SK-N-SH (cell line): ENCODE data around the gene MBD6. TPM values are rescaled to one million over a fixed set of nuclear protein-coding genes. Genes with fewer than 3 reads are reported as not detected.
A peak's percentile ranks its signal among the peaks of the same experiment; 100 is the strongest.

Experiments
- CTCF ChIA-PET: fragments of 300-600, 350-600 bp; formaldehyde crosslinking; extraction: SDS; loops from one replicate; lab custom pipeline; 2021; lab: Yijun Ruan, JAX
- POLR2A ChIA-PET: fragments of 350-600 bp; sonication (Branson Sonifier 250); formaldehyde crosslinking; extraction: SDS; loops from one replicate; lab custom pipeline; 2020; ENCODE audit warnings: antibody characterized with exemption, inconsistent platforms; lab: Yijun Ruan, JAX
- DNase-seq: peaks from one replicate; pipeline ENCODE4 v3.0.0; 2012
- H2AFZ ChIP-seq: fragments of 200-600 bp; sonication (generic); 2 replicates; pipeline ENCODE4 v1.8.1; 2016; ENCODE audit warnings: antibody characterized with exemption, mild to moderate bottlenecking, low read depth
- H3F3A ChIP-seq: fragments of 200-600 bp; sonication (generic); replicated peaks from 2 replicates; pipeline ENCODE3; 2016; ENCODE audit warnings: antibody characterized with exemption, mild to moderate bottlenecking; ENCODE audit not compliant: insufficient read depth
- H3K27ac ChIP-seq, 2 experiments: fragments of 200-500 bp in 1 of 2; fragments of 200-600 bp in 1 of 2; sonication (Bioruptor generic) in 1 of 2; sonication (generic), shearing (Covaris generic) in 1 of 2; 2 replicates each; pipeline versions ENCODE4 v1.5.1 to v1.6.1; 2014 to 2016; ENCODE audit warnings: low read depth in 2 of 2, inconsistent platforms in 1 of 2, low read length in 1 of 2, mild to moderate bottlenecking in 1 of 2, mixed read lengths in 1 of 2
- H3K27me3 ChIP-seq: fragments of 200-600 bp; sonication (generic), shearing (Covaris generic); 2 replicates; pipeline ENCODE4 v1.6.1; 2016; ENCODE audit warnings: mixed run types; ENCODE audit not compliant: insufficient read depth
- H3K36me3 ChIP-seq, 2 experiments: fragments of 200-500 bp in 1 of 2; fragments of 200-600 bp in 1 of 2; sonication (Bioruptor generic) in 1 of 2; sonication (generic) in 1 of 2; replicated peaks in 1 of 2; 2 replicates each; pipeline versions ENCODE3 to v1.5.1; 2014 to 2016; ENCODE audit warnings: low read length in 1 of 2, mild to moderate bottlenecking in 1 of 2; ENCODE audit not compliant: insufficient read depth in 2 of 2, control insufficient read depth in 1 of 2
- H3K4me1 ChIP-seq, 2 experiments: fragments of 200-500 bp in 1 of 2; fragments of 200-600 bp in 1 of 2; sonication (Bioruptor generic) in 1 of 2; sonication (generic), shearing (Covaris generic) in 1 of 2; 2 replicates each; pipeline versions ENCODE4 v1.5.1 to v1.6.1; 2014 to 2016; ENCODE audit warnings: low read depth in 1 of 2, low read length in 1 of 2, mixed run types in 1 of 2; ENCODE audit not compliant: insufficient read depth in 2 of 2, control insufficient read depth in 1 of 2
- H3K4me2 ChIP-seq: fragments of 200-600 bp; sonication (generic), shearing (Covaris generic); 2 replicates; pipeline ENCODE4 v1.6.1; 2017; ENCODE audit warnings: mixed run types
- H3K4me3 ChIP-seq, 2 experiments: fragments of 200-500 bp in 1 of 2; fragments of 200-600 bp in 1 of 2; sonication (Bioruptor generic) in 1 of 2; sonication (generic), shearing (Covaris generic) in 1 of 2; 2 replicates each; pipeline versions ENCODE4 v1.5.1 to v1.8.1; 2014 to 2016; ENCODE audit warnings: low read depth in 2 of 2, inconsistent platforms in 1 of 2, low read length in 1 of 2, mild to moderate bottlenecking in 1 of 2, mixed read lengths in 1 of 2, moderate library complexity in 1 of 2
- H3K79me2 ChIP-seq: fragments of 200-600 bp; sonication (generic); 2 replicates; pipeline ENCODE4 v1.8.1; 2017; ENCODE audit warnings: mild to moderate bottlenecking; ENCODE audit not compliant: insufficient read depth
- H3K9ac ChIP-seq: fragments of 200-600 bp; sonication (generic); 2 replicates; pipeline ENCODE4 v1.6.1; 2017; ENCODE audit warnings: mixed run types
- H3K9me2 ChIP-seq: fragments of 200-600 bp; sonication (generic); 2 replicates; pipeline ENCODE4 v1.6.1; 2017; ENCODE audit warnings: mixed run types
- H3K9me3 ChIP-seq: fragments of 200-600 bp; sonication (generic); 2 replicates; pipeline ENCODE4 v1.6.1; 2017; ENCODE audit warnings: mixed run types, mild to moderate bottlenecking, moderate library complexity
- H4K20me1 ChIP-seq: fragments of 200-600 bp; sonication (generic); 2 replicates; pipeline ENCODE4 v1.6.1; 2017; ENCODE audit warnings: mild to moderate bottlenecking, mixed run types; ENCODE audit not compliant: insufficient read depth
- EZH2phosphoT487 ChIP-seq: fragments of 200-600 bp; sonication (generic); IDR thresholded peaks from 2 replicates; pipeline ENCODE4 v1.6.1; 2017; ENCODE audit warnings: low read depth, mixed run types, mild to moderate bottlenecking, antibody characterized with exemption, moderate library complexity, borderline replicate concordance
- FOXJ3 ChIP-seq: sonication (generic); formaldehyde crosslinking; IDR thresholded peaks from 2 replicates; pipeline ENCODE4 v1.5.1; 2020; ENCODE audit warnings: mild to moderate bottlenecking, missing genetic modification reagents
- FOXM1 ChIP-seq: IDR thresholded peaks from 2 replicates; pipeline ENCODE4 v1.4.0; 2012; ENCODE audit warnings: low read depth, mild to moderate bottlenecking
- MEF2A ChIP-seq: IDR thresholded peaks from 2 replicates; pipeline ENCODE4 v1.4.0; 2012; ENCODE audit warnings: low read depth, borderline replicate concordance
- NRF1 ChIP-seq: IDR thresholded peaks from 2 replicates; pipeline ENCODE4 v1.6.1; 2012; ENCODE audit warnings: low read depth, mild to moderate bottlenecking, low read length
- POLR2AphosphoS5 ChIP-seq: IDR thresholded peaks from 2 replicates; pipeline ENCODE4 v1.6.1; 2012; ENCODE audit warnings: low read depth, low read length
- REST ChIP-seq: IDR thresholded peaks from 2 replicates; pipeline ENCODE4 v1.6.1; 2012; ENCODE audit warnings: mild to moderate bottlenecking, low read depth, low read length, moderate library complexity
- SIN3A ChIP-seq: IDR thresholded peaks from 2 replicates; pipeline ENCODE4 v1.6.1; 2012; ENCODE audit warnings: low read depth, mild to moderate bottlenecking, low read length, moderate library complexity, borderline replicate concordance
- SMC3 ChIP-seq: IDR thresholded peaks from 2 replicates; pipeline ENCODE4 v1.6.1; 2012; ENCODE audit warnings: low read depth, low read length, improper control_type of control experiment
- WGBS: methylation state at CpG from one replicate; pipeline ENCODE4 v1.1.6; 2017; ENCODE audit warnings: low lambda C conversion rate; 5-methylcytosine and 5-hydroxymethylcytosine counted together
- polyA plus RNA-seq, 3 experiments: library from polyadenylated mRNA; depleted of rRNA; stranded (reverse); fragments of >200 nt; gene quantifications; 2 replicates each; pipeline ENCODE4 v1.2.3, GENCODE V29; 2012
- TF ChIP-seq, protein P1 (sequence below): IDR thresholded peaks from 2 replicates; pipeline ENCODE4; 2012
- TF ChIP-seq, protein P2 (sequence below): fragments of 200-600 bp; sonication (generic); IDR thresholded peaks from 2 replicates; pipeline ENCODE4 v1.6.1; 2017; ENCODE audit warnings: antibody characterized with exemption, mild to moderate bottlenecking, moderate library complexity

The MBD6 gene
- polyA plus RNA-seq, 1 of the 3 experiments (the other 2 are of a cell fraction) = 8.6 TPM

DNA sequence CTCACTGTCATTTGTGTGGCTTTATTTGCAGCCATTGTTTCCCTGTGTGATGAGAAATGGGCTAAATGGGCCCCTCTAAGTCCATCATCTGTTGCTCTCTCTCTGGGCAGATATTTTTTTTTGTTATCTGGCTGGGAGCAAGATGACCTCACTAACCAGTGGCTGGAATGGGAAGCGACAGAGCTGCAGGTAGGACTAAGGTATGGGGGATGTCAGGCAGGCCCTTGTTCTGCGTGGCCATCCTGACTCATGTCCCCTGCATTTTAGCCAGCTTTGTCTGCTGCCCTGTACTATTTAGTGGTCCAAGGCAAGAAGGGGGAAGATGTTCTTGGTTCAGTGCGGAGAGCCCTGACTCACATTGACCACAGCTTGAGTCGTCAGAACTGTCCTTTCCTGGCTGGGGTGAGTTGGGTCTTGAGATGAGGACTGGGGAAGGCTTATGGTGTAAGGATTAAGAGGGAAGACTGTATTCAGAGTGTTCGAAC is 33.4 kb upstream of the MBD6 start:
- Histone ChIP-seq H3K4me1 (peaks cover 6 to 9% of the 10 kb centered on the region in 2 experiments; a peak in 3 of 4 replicates), H3K27ac (no peak overlapping the region; a peak in 1 of 4 replicates), H3K9me3 (no peaks in the 10 kb centered on the region), H2AFZ (no peak overlapping the region), H3K9me2 (no peaks in the 10 kb centered on the region)
- 64% methylated on average over 5 of the region's 5 CpGs for WGBS
- DNase-seq = no peak
- CTCF ChIA-PET = interaction anchor here (1.6 to 6.1 kb wide), 3 partner anchors 15 to 30 kb away, joined by 5 to 28 read pairs (median 7); partner anchors contain the start of gene GLI1
- TF ChIP-seq, protein P1, sequence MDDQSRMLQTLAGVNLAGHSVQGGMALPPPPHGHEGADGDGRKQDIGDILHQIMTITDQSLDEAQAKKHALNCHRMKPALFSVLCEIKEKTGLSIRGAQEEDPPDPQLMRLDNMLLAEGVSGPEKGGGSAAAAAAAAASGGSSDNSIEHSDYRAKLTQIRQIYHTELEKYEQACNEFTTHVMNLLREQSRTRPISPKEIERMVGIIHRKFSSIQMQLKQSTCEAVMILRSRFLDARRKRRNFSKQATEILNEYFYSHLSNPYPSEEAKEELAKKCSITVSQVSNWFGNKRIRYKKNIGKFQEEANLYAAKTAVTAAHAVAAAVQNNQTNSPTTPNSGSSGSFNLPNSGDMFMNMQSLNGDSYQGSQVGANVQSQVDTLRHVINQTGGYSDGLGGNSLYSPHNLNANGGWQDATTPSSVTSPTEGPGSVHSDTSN = no peak
- TF ChIP-seq EZH2phosphoT487 = no peak
- TF ChIP-seq SMC3 = no peak
- TF ChIP-seq, protein P2, sequence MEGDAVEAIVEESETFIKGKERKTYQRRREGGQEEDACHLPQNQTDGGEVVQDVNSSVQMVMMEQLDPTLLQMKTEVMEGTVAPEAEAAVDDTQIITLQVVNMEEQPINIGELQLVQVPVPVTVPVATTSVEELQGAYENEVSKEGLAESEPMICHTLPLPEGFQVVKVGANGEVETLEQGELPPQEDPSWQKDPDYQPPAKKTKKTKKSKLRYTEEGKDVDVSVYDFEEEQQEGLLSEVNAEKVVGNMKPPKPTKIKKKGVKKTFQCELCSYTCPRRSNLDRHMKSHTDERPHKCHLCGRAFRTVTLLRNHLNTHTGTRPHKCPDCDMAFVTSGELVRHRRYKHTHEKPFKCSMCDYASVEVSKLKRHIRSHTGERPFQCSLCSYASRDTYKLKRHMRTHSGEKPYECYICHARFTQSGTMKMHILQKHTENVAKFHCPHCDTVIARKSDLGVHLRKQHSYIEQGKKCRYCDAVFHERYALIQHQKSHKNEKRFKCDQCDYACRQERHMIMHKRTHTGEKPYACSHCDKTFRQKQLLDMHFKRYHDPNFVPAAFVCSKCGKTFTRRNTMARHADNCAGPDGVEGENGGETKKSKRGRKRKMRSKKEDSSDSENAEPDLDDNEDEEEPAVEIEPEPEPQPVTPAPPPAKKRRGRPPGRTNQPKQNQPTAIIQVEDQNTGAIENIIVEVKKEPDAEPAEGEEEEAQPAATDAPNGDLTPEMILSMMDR = no peak
- no peak for TF ChIP-seq FOXJ3 (CRISPR knock-in tag)
- no peak for TF ChIP-seq NRF1
- no peak for TF ChIP-seq SIN3A
- no peak for TF ChIP-seq POLR2AphosphoS5
- no peak for TF ChIP-seq MEF2A
- no peak for TF ChIP-seq FOXM1
- TF ChIP-seq REST = no peak
- TF ChIP-seq, all 33 proteins: peak for 0
- Histone ChIP-seq H3K79me2 (peaks cover 40% of the 10 kb centered on the region), H3K9ac (peak overlapping the region; percentile 94), H3K27me3 (no peaks in the 10 kb centered on the region), H3K4me3 (peak overlapping the region; percentile 77 to 100), H3K36me3 (peaks cover 33 to 49% of the 10 kb centered on the region in 2 experiments), H3F3A (peaks cover 7% of the 10 kb centered on the region), H4K20me1 (0 out of 2 replicates have a peak, but pooled peaks cover 4% of the 10 kb centered on the region), H3K4me2 (peak overlapping the region; percentile 90)
- POLR2A ChIA-PET = interaction anchor here (0.6 to 2.1 kb wide), 4 partner anchors 8 to 31 kb away, joined by 3 to 7 read pairs (median 5); partner anchors contain the start of gene DDIT3
